OCI-LY3 (cell line): Measurements from ENCODE around the gene ANO4.

ENCODE experiments used
- EZH2phosphoT487 ChIP-seq: fragments of 200-600 bp; shearing (Covaris generic); IDR thresholded peaks from 2 replicates; pipeline ENCODE4 v1.6.1; 2018; ENCODE audit warnings: antibody characterized with exemption, mixed run types, low read depth
- TF ChIP-seq, protein P1 (sequence below): fragments of 200-600, 300-600 bp; sonication (generic); IDR thresholded peaks from 2 replicates; pipeline ENCODE4 v1.5.1; 2014; ENCODE audit warnings: antibody characterized with exemption, low read length, low read depth

GRCh38 chr12:100984796-100985195, 190.2 kb downstream of the ANO4 start:
- TF ChIP-seq, protein P1, sequence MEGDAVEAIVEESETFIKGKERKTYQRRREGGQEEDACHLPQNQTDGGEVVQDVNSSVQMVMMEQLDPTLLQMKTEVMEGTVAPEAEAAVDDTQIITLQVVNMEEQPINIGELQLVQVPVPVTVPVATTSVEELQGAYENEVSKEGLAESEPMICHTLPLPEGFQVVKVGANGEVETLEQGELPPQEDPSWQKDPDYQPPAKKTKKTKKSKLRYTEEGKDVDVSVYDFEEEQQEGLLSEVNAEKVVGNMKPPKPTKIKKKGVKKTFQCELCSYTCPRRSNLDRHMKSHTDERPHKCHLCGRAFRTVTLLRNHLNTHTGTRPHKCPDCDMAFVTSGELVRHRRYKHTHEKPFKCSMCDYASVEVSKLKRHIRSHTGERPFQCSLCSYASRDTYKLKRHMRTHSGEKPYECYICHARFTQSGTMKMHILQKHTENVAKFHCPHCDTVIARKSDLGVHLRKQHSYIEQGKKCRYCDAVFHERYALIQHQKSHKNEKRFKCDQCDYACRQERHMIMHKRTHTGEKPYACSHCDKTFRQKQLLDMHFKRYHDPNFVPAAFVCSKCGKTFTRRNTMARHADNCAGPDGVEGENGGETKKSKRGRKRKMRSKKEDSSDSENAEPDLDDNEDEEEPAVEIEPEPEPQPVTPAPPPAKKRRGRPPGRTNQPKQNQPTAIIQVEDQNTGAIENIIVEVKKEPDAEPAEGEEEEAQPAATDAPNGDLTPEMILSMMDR, result no peak
- no peak for TF ChIP-seq EZH2phosphoT487
